ENCODE measurements around the gene GRIK1.
"Not testable (repeated sequence)": the region's sequence is repeated elsewhere in the genome, so short reads cannot be mapped to it uniquely, and the experiment has no call there.

The GRIK1 gene

DNA sequence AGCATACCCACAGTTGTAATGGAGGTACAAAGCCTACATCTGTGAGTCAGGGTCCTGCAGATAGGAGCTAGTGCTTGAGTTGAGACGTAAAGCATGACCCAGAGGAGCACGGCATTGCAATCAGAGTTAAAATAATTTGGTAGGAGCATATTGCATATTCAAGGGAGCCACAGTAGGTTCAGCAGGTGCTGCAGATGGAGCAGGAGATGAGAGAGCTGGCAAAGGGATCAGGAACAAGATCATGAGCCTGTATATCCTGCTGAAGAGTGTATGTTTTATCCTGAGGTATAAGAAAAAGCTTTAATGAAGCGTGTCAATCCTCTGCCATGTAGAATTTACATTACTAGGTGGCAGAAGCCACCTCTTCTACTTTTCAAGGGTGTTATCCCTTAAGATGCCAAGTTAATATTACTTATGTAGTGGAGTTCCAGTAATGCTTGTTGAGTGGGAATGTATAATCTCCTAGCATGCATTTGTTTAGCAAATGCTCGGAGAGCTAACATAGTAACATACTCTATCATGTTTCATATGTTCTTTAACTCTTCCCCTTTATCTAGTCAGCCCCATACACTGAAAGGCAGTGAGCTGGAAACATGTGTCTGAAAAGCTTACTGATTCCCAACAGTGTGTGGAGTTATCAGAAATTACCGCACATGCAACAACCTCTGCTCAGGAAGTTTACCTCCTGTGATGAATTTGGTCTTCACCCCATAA, 300.3 kb downstream of the GRIK1 start:
- DNase-seq: no peak

DNA sequence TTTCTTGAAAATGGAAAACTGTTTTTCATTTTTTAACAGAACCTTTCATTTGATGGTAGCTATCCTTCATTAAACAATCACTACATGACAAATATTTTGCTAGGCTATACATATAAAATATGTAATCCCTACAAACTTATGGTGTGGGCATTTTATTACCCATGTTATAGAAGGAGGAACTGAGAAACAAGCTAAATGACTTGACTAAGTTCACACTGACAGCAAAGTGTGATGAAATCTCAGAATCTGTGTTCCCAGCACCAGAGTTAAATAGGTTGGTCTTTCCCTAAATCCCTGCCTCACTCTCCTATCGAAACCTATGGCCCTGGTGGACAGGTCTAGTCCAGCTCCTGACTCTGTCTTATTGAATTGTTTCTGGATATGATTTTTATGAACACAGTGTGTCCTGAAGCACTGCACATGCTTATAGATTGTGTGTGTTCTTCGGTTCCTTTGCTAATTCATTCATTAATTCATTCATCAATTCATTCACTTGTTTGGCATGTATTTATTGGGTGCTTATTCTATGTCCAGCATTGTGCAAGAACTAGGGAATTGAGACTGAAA, 301.0 kb downstream of the GRIK1 start:
- DNase-seq: no peak

DNA sequence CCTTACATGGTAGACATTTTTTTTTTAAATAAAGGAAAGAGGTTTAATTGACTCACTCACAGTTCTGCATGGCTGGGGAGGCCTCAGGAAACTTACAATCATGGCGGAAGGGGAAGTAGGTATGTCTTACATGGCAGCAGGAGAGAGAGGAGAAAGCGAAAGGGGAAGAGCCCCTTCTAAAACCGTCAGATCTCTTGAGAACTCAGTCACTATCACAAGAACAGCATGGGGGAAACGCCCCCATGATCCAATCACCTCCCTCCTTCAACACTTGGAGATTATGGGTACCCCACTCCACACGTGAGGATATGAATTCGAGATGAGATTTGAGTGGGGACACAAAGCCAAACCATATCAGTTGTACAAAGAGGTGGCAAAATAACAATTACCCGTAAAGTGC, 301.7 kb downstream of the GRIK1 start:
- DNase-seq: no peak

DNA sequence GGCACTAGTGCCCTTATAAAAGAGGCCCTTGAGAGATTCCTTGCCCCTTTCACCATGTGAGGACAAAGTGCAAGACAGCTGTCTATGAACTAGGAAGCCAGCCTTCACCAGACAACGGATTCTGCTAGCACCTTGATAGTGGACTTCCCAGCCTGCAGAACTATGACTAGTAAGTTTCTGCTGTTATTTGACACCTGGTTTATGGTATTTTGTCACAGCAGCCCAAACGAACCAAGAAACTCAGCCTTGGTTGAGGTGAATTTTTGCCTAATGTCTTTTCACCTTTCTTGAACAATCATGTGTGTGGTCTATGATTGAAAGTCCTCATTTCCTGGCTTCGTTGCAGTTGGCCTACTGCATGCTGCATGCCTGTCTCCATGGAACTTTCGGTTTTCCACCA, 302.2 kb downstream of the GRIK1 start:
- DNase-seq: no peak

DNA sequence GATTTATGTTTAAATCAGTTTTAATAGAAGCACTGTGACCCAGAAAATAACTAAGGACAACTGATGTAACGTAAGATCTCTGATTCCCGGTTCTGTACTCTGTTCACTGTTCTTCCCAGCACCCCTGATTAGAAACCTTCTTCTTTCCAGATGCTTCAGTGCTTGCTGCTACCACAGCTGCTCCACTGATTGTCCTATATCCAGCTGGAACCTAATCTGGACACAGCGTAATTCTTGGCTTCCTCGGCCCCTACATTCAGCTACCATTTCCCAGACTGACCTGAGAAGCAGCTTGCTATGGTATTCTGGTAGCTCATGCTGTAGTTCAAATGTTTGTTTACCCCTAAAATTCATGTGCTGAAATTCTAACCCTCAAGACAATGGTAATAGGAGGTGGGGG, 302.7 kb downstream of the GRIK1 start:
- no peak for DNase-seq

DNA sequence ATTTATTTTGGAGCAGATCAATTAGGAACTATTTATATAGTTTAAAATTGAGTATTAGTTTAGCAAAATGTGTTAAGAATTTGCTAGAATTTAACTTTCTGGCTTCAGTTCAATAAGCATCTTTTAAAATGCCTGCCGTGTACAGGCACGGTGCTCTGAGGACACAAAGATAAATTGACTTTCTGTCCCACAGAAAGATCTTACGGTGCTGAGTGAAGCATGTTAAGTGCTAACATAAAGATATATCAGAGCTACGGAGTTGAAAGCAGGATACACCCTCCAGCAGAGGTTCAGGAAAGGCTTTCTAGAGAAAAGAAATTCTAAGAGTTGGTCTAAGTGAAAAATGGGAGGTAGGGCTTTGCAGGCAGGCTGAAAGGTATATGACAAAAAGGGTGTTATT, 305.4 kb downstream of the GRIK1 start:
- no peak for DNase-seq

DNA sequence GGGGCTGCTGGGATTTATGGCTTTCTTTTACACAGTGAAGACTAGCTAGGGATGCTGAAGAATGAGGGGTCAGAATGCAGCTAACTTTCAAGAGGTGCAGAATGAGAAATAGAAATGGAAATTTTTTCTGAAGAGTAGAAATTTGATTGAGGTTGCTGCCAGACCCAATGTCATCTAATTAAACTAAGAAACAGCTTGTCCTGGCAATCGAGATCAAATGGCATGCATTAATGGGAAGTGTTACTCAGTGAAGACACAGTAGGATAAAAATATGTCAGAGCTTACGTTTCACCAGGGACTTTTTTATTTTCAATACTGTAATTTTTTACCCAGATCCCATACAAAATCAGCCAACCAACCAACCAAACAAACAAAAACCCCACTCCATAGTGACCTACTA, 306.0 kb downstream of the GRIK1 start:
- DNase-seq: no peak

DNA sequence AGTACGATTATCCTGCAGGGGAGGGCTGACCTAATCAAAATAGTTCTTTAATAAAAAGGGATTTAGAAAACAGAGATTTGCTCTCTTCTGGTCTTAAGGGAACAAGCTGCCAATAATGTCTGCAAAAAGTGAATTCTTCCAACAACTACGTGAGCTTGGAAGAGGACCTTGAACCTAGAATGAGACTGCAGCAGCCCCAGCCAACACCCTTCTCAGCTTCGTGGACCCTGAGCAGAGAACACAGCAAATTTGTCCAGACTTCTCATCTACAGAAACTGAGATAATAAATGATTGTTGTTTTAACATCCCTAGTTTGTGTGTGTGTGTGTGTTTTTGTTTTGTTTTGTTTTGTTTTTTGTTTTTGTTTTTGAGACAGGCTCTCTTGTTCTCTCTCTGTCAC, 309.4 kb downstream of the GRIK1 start:
- DNase-seq: no peak

DNA sequence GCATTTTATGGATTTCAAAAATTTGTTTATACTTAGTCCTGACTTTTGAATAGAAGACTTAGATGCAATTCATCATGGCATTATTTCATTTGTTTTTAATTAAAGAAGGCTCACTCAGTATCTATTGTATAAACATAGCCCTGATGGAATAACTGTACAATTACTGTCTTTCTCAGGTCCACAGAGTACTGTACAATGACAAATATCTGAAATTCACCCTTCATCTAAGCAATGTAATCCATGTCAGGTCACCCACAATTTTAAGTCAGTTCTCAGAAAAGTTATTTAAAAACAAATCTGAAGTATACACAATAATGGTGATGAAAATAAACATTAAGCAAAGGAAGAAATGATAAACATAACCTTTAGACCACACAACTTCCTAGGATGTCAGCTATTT, 311.9 kb downstream of the GRIK1 start:
- DNase-seq: no peak

DNA sequence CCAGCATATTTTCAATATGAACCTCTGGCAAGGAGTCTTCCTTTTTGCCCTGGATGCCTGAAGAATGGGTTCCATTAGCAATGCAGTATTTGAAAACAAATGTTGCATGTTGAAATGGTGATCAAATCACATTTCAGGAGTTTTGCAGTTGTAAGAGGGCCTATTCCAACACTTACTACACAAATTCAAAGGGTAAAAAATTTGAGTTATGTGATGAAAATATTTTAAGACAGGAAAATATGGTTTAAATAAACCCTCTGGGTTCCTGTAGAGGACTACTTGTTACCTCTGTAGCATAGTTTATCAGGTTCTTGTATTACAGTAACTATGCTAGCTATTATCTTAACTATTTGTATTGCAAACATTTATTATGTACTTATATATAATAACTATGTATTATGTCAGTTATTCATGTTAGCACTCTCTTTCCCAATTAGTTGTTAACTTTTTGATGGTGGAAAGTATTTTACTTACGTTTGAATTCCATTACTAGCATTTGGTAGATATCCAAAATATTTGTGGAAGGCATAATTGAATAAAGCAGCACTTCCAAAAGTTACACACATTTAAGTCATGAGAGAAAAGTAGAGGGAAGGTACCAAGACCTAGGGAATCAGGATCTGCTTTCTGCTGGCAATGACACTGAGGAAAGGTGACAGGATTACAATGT, 312.9 kb downstream of the GRIK1 start:
- no peak for DNase-seq

DNA sequence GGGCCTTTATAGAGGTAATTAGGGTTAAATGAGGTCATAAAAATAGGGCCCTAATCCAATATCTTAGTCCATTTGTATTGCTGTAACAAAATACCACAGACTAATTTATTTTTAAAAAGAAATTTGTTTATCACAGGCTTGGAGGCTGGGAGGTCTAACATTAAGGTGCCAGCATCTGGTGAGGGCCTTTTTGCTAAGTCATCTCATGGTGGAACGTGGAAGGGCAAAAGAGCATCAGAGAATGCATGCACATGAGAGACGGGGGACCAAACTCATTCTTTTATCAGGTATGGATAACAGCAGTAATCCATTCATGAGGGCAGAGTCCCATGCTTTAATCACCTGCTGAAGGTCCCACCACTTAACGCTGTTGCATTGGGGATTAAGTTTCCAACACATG, 313.8 kb downstream of the GRIK1 start:
- DNase-seq: no peak

DNA sequence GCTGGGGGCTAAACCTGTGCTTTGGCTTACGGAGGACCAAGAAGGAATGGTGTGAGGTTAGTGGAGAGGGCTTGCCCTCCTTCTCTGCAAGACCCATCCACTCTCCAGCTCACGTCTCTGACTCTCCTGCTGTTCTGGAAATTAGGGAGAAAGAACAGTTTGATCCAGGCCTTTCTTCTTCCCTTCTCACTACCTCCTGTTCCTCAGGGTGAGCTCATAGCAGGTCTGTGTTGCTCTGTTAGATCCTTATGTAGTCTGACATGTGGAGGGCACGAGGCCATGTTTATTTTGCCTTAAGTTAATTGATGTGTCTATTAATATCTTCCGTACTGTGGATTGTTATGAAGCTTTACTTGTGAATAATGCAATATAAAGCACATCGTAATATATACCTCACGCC, 315.0 kb downstream of the GRIK1 start:
- no peak for DNase-seq

DNA sequence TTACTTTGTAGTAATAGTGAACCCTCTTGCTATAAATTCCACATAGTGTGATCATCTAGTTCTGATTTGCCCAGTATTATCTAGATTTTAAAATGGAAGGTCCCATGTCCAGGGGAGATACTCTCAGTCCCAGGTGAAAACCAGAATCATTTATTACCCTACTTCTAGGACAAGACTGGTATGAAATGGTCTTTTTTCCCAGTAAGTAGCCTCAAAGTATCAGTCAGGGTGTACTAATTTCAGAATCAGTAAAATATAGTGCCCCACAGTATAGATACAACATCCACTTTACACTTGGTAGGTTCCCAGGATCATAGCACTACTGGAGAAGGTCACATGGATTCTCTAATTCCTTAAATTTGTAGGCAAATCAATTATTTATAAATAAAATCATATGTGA, 318.3 kb downstream of the GRIK1 start:
- no peak for DNase-seq

DNA sequence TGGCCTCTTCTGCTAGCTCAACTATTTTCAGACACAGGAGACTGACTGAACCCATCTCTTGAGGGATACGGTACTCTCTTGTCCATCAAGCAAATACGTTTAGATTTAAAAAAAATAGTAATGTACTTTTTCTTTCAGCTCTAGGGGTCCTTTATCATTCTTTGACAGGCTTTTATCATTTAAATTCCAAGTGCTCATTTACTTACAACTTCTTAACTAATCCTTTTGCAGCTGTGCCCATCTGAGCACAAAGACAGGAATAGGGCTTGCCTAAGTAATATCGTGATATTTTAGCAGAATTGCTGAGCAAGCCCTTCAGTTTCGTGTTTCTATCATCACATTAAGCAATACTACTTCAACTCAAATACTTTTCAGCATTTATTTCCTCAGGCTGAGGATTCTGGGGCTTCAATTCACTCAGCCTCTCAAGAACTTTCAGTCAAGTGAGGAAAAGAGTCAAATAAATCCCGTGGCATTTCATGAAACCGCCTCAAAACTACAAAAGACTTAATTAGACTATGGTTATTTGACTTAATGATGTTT, 323.5 kb downstream of the GRIK1 start:
- DNase-seq: no peak

DNA sequence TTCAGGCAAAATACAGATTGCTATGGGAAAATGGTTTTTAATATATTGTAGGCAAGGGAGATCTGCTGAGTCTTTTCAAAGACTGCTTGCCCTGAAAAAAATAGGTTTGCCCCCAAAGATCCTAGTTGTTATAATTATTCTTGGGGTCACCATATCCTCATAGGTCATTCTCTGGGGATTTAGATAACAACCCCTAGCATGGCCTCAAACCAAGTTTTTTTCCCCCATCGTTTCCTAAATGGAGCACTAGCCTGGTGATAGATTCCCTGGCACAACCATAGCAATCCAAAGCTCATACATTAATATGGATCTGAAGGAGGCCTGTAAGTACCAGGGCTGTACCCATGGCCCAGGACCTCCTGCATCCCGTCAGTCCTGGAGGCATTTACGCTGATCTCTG, 325.9 kb downstream of the GRIK1 start:
- DNase-seq: no peak

DNA sequence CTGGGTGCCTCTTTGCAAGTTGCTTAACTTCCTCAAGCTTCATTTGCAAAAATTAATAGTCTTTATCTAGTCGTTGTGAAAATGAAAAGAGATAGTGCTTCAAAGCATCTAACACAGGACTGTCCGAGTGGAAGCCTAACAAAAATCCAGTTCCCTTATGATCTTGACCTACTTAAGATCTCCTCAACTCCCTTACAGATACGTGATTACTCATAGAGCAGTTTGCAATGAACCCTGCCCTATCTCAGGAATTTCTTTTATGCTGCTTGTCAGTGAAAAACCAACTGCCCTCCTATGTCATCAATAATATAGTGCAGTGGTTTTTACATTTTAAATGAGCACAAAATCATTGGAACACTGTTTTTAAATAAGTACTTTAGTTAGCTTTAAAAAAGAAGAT, 326.8 kb downstream of the GRIK1 start:
- DNase-seq: no peak

DNA sequence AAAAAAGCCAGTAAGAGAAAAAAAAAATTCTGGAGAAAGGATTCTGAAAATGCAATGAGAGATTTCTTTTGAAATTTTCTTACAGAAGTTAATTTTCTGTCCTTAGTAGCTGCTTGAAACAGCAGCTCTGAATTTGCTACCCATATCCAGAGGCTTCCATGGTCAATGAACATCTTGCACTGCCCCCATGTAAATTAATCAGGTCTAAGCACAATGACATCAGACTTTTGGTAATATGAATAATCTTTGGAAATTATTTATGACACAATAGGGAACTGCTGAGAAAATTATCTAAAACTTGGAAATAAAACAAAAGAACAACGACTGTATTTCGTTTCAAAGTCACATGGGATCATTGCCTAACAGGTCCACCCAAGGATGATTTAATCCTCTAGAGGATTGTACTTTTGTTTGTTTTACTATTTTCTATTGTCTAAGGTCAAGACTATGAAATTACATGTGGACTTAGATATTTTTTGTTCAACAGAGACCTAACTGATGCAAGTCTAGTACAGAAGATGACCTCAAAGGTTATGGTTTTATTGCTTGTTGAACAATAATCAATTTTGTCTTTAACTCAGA, 328.9 kb downstream of the GRIK1 start:
- no peak for DNase-seq

DNA sequence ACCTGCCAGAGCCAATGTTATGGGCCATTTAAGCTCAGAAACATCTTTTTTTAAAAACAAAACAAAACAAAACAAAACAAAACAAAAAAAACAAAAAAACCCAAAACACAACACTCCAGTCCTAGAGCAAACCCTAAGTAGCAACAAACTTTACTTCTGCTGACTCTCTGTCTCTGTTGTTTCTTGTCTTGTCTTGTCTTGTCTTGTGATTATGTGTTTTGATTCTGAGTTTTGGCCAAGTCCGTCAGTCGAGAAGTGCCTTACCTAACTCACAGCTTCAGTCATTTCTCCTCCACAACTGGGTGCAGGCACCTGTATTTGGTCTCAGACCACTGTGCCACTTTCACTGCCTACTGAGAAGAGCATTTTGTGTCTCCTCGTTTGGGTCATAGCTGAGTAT, 333.2 kb downstream of the GRIK1 start:
- DNase-seq: no peak

DNA sequence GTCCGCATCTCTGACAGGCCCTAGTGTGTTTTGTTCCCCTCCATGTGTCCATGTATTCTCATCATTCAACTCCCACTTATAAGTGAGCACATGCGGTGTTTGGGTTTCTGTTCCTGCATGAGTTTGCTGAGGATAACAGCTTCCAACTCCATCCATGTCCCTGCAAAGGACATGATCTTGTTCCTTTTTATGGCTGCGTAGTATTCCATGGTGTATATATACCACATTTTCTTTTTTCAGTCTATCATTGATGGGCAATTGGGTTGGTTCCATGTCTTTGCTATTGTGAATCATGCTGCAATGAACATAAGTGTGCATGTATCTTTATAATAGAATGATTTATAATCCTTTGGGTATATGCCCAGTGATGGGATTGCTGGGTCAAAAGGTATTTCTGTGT, 334.6 kb downstream of the GRIK1 start:
- not testable (repeated sequence) for DNase-seq

DNA sequence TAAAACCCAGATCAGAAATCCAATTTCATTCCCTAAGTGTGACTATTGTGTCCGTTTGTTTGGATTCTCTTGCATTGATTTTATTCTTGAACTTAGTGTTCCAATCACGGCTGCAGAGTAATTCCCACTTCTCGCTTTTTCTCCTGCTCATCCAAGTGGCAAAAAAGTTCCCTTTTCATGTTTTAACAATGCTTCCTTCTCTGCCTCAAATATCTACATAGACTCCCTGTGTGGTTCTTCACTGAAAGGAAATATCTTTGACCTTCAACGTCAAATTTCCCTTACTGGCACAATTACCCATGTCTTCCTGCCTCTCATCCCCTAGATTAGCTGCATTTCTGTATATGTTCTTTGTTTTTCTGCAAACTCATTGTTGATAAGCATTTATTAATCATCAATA, 335.7 kb downstream of the GRIK1 start:
- no peak for DNase-seq

DNA sequence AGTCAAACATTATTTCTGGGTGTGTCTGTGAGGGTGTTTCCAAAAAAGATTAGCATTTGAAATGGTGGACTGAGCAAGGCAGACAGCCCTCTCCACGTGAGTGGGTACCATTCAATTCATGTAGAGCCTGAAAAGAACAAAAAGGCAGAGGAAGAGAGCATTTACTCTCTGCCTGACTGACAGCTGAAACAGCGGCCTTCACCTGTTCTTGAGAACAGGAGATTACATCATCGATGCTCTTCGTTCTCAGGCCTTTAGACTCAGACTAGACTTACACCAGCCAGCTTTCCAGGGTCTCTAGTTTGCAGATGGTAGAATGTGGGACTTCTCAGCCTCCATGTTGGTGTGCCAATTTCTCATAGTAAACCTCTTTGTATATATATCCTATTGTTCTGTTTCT, 338.7 kb downstream of the GRIK1 start:
- no peak for DNase-seq

DNA sequence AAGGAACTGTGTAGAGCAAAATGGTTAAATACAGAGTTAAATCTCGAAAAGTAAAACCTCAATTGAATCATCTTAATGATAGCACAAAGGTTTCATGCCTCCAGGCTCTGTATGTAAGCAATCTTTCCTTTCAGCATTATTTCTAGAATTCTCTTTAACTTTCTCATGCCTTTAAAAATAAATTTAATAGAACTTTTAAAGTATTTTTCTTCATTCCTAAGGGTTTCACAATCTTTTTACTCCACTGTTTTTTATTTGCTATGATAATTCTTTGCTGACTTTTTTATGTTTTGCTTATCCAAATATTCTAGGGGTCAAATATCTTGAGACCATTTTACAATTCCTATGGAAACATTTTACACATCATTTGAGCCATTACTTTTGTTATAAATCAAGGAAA, 353.1 kb downstream of the GRIK1 start:
- no peak for DNase-seq

DNA sequence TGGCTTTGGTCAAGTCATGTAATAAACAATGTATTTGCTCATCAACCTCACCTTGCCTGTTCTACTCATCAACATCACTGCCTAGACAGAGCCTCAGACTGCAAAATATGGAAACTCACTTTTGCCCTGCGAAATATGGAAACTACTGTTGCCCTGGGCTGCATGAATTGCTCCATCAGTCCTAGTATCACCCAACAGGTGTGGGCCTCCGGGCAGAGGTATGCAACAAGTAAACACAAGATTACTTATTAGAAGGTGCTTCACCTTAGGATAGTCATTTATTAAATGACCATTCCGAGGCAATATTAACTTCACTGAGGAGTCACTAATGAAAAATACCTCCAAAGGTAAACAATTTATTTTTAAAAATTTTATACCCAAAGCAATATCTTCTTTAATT, 354.3 kb downstream of the GRIK1 start:
- DNase-seq: no peak

DNA sequence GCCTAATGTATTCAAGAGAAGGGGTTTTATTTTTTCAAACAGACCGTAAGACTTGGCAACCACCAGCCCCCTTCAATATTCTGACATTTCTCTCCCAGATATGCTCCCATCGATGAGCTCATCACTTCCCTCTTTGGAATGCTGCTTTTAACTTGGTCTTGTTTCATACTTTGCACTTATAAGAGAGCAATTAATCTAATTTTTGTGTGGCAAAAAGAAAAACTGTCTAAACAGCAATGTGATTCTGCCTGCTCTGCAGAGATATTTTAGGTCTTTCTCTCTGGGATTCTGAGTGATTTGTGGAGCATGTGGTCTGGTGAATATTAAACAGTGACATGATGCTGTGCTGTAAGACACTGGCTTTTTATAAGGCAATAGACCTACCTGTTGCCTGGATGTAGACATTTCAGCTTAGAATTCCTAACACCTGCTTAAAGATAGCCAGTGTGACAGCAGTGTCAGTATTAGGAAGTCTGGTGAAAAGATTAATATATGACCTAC, 356.3 kb downstream of the GRIK1 start:
- no peak for DNase-seq

All from SIG-M5 (cell line).